ENCODE results near the gene CNTFR.
"Not testable (repeated sequence)": the region's sequence is repeated elsewhere in the genome, so short reads cannot be mapped to it uniquely, and the experiment has no call there.

Gene CNTFR, protein sequence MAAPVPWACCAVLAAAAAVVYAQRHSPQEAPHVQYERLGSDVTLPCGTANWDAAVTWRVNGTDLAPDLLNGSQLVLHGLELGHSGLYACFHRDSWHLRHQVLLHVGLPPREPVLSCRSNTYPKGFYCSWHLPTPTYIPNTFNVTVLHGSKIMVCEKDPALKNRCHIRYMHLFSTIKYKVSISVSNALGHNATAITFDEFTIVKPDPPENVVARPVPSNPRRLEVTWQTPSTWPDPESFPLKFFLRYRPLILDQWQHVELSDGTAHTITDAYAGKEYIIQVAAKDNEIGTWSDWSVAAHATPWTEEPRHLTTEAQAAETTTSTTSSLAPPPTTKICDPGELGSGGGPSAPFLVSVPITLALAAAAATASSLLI

DNA sequence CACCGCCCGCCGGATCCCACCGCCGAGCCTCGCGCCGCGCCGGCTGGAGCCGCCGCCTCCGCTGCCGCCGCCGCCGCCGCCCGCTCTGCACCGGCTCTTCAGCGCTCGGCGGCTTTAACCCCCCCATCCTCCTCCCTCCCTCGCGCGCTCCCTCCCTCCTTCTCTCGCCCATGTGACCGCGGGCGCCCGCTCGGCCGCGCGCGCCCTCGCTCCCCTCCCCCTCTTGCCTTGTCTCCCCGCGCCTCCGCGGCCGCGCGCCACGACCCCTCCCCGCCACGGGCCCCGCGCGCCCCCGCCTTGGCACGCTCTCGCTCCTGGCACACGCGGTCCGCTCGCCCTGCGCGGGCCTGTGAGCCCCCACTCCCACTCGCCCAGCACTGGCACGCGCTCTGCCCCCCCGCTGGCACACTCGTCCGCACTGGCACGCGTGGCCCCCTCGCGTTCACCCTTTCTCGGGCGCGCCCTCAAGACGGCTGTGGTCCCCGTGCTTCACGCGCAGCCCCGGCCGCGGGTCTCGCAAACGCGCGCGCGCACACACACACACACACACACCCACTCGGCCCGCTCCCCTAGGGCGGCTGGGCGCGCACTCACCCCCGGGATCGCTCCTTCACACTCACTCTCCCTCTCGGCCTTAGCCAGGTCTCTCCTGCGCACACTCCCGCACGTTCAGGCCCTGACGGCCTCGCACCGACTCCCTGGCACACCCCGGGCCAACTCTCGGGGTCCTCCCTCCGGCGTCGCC lies at the start of gene CNTFR:
TSS of gene CNTFR (minus strand) at position 89 of the 745 bp plus-strand sequence. CDS start 20,743 bp downstream, outside the sequence.
- DNase-seq (ENCODE audit: low read depth, low spot score) = no peak

DNA sequence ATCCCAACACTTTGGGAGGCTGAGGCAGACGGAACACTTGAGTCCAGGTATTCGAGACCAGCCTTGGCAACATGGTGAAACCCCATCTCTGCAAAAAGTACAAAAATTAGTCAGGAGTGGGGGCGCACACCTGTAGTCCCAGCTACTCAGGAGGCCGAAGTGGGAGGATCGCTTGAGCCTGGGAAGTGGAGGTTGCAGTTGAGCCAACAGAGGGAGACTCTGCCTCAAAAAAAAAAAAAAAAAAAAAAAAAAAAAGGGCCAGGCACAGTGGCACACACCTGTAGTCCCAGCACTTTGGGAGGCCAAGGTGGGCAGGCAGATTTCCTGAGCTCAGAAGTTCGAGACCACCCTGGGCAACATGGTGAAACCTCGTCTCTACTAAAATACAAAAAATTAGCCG lies 49.8 kb upstream of the CNTFR start:
- not testable (repeated sequence) for H3K27ac ChIP-seq; DNase-seq (ENCODE audit: low read depth, low spot score)

More for the DNA sequence above, at the start of gene CNTFR:
- no peak within 1 kb of the TSS for H3K27ac ChIP-seq

DNA sequence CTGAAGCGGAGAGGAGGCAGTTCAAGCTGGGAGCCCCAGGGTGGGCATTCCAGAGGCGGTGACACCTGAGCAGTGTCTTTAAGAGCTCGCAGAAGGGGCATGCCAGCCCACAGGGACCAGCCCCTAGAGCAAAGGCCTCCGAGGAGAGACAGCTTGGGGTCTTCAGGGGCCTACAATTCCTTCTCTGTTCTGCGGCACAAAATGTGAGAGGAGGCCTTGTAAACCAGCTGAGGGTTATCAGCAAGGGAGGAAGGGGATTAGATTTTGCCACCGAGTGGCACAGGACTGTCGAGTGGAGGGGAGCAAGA lies 48.6 kb upstream of the CNTFR start:
- no peak for DNase-seq (ENCODE audit: low read depth, low spot score)
- H3K27ac ChIP-seq = peak overlapping the region; percentile 54

DNA sequence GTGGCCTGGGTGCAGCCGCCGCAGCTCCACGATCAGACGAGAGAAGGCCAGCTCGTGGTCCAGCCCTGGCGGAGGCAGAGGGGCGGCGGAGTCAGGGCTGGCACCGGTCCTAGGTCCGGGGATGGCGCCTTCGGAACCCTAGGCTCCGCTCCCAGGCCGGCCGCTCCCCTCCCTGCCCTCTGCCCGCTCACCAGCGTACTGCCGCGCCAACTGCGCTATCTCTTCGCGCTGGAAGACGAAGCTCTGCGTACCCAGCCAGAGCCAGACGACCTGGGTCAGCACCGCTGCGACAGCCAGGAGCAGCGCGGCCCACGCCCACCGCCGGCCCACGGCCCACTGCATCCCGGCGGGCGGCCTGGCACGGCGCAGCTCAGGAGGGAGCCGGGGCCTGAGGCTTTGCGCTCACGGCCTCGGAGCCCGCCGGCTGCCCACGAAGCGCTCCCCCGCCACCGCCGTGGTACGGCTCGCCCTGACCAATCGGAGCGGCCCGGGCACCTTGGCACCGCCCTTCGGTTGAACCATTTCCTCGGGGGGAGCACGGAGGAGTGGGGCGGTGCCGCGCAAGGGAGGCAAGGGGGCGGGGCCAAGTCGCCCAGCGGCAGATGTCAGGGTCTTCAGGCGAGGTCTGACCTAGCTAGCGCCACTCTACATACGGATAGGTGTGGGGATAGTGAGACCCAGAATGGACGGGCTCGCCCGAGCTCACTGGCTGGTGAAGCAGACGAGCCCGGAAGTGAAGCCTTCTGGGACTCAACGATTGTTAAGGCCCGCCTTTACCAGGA lies 48.0 kb upstream of the CNTFR start, which contains the start of gene SIGMAR1:
TSS of gene SIGMAR1 (minus strand) at position 432 of the 782 bp plus-strand sequence. CDS start at position 342, 90 bp downstream.
- H3K27ac ChIP-seq = peak within 1 kb of the TSS; percentile 54
- no peak for DNase-seq (ENCODE audit: low read depth, low spot score)

DNA sequence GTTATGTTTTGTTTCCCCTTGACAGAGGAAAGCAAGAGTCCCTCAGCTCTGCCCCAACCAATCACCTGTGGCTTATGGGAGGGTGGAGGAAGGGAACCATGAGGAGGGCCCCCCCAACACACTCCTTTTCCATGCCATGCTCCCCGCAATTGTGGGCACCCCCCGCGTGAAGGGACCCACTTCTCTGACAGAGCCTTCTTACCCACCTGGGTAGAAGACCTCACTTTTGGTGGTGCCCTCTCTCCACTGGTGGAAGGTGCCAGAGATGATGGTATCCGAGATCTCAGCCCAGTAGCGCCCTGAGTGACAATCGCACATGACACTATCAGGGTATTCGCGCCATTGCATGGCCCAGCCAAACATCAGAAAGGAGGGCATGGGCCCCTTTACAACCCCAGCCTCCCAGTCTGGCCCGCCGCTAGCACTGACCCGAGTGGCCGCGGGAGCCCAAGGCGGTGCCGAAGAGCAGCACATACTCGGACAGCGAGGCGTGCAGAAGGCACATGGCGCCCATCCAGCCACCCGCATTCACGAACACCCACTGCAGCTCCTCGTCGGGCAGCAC lies 47.3 kb upstream of the CNTFR start:
- peak overlapping the region; percentile 54 for H3K27ac ChIP-seq
- no peak for DNase-seq (ENCODE audit: low read depth, low spot score)

DNA sequence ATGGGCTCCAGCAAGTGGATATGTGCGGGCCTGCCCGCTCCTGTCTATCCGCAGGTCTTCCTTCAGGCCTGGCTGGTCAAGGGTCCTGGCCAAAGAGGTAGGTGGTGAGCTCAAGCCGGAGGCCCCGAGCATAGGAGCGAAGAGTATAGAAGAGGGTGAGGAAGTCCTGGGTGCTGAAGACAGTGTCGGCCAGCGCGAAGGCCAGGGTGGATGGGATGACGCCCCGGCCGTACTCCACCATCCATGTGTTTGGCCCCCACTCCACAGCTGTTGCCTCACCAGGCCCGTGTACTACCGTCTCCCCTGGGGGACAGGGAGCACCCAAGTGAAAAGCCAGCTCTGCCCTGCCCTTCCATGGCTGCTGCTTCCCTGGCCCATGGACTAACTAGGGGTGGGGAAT lies 46.0 kb upstream of the CNTFR start:
- DNase-seq (ENCODE audit: low read depth, low spot score) = no peak

DNA sequence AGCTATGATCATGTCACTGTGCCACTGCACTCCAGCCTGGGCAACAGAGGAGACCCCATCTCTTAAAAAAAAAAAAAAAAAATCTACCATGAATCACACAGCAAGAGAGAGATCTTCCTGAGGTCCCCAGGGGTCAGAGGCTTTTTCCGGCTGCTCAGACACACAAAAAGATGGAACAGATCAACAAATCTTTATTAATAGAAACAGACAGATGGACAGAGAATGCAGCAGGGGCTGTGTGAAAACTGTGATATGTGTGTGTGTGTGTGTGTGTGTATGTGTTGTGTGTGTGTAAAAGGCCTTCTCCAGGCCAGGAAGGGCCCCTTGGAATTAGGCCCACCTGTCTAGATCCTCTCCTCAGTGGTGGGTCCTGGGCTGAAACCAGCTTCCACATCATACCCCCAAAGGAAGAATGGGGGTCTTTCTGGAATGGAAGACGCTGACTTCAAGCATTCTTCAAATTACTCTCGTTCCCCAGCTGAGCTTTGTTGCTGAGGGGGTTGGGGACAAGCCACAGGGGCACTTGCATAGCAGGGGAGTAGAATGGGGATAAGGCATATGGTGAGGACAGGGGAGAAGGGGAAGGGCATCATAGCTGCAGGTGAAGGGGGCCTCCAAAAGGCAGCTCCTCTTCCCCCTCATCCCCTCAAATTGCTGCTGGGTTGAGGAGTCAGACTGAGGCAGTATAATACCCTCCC lies 45.2 kb upstream of the CNTFR start:
- no peak overlapping the region for H3K27ac ChIP-seq
- DNase-seq (ENCODE audit: low read depth, low spot score) = no peak

More for the DNA sequence above, 46.0 kb upstream of the CNTFR start:
- no peak overlapping the region for H3K27ac ChIP-seq

DNA sequence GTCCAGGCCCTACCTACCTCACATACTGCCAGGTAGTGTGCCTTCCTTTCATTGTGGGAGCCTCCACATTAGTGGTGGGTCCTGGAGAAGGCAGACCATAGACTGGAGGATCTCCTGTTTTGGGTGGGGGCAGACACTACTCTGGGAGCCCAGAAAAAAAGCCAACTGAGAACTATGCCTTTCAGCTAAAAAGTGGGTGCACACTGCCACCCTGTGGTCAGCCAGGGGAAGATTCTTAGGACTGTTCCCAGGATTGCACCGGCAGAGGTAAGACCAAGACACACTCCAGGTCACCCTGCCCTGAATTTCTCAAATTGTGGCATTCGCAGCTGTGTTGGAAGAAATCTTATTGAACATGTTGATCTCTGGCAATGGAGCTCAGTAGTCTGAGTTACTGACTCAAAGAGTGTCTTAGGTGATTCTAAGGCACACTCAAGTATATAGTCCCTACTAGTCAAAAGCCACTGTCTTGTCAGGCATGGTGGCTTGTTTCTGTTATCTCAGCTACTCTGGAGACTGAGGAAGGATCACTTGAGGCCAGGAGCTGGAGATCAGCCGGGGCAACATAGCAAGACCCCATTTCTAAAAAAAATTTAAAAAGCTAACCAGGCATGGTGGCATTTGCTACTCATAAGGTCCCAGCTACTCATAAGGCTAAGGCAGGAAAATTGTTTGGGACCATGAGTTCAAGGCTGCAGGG lies 44.5 kb upstream of the CNTFR start:
- no peak for DNase-seq (ENCODE audit: low read depth, low spot score)
- no peak overlapping the region for H3K27ac ChIP-seq

DNA sequence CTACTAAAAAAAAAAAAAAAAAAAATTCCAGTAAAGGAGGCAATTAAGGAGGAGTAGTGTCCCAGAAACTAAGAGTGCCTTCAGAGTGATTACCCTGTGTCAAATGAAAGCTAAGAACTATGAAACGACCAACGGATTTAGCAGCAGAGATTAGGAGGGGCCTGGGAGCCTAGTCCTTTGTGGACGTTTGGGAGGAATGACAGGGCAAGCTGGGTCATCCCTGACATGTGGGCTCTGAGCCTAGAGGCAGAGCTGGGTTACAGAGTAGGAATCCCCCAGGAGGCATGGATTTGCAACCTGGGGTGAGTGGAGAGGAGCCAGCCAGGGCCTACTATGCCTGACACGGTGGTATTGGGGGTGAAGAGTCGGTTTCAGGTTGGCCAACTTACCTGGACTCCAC lies 43.6 kb upstream of the CNTFR start:
- no peak for DNase-seq (ENCODE audit: low read depth, low spot score)

DNA sequence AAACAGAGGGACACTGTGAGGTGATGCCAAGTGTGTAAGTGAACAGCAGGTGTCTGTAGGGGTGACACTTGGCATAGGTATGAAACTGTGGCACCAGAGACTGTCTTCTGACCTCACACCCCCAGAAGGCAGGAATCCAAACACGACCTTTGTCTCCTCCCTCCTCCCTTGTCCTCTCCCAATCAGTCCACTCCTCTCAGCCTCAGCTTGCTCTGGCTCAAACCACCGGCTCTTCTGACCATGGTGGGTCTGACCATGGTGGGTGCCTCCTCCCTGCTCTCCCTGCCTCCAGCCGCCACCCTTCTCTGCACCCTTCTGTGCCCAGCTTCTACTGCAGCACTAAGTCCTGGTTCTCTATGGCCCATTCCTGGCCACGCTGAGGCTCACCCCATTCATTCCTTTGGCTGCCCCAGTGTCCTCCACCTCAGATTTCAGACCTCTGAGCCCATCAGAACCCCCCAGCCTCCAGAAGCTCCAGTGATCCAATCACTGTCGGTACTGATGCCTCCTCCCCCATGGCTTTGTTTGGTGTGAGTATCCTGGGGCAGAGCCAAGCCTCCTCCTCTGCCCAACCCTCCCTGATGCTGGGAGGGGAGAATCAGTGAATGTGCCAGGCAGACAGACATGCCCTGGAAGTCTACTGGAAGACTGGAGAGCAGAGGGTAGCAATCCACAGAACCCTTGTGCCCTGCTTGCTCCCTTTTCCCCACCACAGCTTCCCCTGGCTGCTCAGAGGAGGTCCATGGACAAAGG lies 41.1 kb upstream of the CNTFR start:
- H3K27ac ChIP-seq = no peak overlapping the region
- no peak for DNase-seq (ENCODE audit: low read depth, low spot score)

More for the DNA sequence above, 43.6 kb upstream of the CNTFR start:
- H3K27ac ChIP-seq = no peak overlapping the region

DNA sequence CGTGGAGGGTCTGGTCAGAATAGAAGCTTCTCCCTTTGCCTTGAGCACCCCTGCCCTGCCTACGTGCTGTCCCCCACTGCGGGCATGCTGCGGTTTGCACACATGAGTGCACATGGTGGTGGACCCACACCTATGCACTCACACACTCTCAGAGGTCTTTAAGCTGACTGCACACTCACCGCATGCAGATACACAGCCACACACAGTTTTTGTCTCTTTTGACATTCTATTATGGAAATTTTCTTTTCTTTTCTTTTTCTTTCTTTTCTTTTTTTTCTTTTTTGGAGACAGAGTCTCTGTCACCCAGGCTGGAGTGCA lies 39.9 kb upstream of the CNTFR start:
- no peak overlapping the region for H3K27ac ChIP-seq
- no peak for DNase-seq (ENCODE audit: low read depth, low spot score)

DNA sequence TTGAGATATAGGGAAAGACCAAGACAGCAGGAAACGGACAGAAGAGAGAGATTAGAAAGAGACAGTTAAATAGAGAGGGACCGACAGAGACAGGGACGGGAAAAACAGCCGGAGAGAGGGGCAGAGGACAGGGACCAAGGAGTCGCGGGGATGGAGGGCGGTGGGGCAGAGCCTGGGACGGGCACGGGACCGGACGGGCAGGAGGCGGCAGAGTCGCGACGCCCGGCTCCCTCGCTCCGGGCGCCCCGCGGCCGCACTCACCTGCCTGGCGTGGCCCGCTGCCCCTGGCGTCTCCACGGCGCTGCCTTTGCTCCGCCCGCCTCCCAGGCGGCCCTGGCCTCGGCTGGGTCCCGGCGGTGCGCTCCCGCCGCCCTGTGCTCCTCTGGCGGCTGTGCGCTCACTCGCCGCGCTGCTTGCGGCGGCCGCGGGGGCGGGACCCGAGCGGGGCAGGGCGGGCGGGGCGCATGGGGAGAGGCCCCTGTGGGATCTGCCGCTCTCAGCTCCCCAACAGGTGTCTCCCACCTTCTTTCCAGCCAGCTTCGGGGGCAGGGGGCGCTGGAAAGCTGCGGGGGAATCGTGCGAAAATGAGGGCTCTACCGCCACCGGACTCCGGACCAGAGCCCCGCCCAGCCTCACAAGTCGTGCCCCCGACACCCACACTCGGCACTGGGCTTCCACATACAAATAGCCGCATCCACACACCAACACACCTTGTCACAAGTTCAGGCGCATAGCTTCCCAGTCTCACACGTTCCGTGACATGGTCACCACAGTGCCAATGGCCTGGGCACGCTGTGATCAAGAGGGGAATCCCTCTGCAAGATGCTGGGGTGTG lies 39.3 kb upstream of the CNTFR start, which contains the start of gene ARID3C:
TSS of gene ARID3C (minus strand) at position 411 of the 835 bp plus-strand sequence. CDS start 1,052 bp downstream, outside the sequence.
- no peak for DNase-seq (ENCODE audit: low read depth, low spot score)
- H3K27ac ChIP-seq = no peak within 1 kb of the TSS

DNA sequence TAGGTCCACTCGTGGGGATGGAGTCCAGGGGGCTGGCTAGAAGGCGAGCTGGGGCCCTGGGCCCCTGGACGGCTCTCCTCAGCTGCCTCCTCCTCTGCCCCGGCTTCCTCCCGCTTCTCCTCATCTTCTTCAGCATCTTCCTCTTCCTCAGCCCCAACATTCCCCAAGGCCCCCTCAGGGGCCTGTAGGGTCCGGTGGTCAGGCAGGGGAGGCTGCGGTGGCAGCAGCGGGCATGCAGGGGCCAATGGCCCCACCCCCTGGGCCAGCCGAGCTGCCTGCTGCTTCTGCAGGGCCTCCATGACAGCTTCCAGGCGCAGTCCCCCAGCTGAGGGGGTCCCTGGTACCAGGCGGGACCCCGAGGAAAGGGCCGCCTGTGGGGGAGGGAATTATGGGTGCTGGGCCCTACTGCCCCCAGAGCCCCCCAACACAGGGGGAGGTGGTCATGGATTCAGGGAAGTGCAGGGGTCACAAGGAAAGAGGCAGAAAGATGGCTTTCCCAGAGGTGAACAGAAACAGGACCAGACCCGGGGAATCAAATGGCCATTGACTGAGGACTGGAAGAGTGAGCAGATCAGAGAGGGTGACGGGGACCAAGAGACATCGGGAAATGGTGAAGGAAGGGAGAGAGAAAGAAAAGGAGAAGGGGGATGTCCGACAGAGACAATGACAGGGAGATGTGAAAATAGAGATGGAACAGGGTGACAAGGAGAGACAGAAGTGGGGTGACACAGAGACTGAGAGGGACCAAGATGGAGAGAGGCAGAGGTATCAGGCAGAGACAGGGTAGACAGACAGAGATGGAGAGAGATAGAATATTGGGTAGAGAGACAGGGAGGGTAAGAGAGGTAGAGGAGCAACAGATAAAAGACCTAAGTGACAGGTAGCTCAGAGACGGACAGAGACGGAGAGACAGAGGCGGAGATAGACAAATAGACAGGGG lies 38.5 kb upstream of the CNTFR start:
- DNase-seq (ENCODE audit: low read depth, low spot score) = no peak

DNA sequence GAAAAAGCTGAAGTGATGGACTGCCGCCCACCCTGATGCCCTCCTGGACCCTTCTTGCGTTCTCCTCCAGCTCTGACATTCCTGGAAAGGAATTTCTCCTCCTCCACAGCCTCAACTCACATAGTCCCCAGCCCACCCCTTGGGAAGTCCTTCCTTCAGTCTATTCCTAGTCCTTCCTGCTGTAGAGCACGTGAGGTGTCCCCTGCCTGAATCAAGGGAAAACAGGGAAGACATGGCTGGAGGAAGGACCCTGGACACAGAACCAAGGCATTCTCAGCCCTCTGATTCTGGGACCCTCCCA lies 35.6 kb upstream of the CNTFR start:
- no peak for DNase-seq (ENCODE audit: low read depth, low spot score)
- no peak overlapping the region for H3K27ac ChIP-seq

More for the DNA sequence above, 38.5 kb upstream of the CNTFR start:
- no peak overlapping the region for H3K27ac ChIP-seq

DNA sequence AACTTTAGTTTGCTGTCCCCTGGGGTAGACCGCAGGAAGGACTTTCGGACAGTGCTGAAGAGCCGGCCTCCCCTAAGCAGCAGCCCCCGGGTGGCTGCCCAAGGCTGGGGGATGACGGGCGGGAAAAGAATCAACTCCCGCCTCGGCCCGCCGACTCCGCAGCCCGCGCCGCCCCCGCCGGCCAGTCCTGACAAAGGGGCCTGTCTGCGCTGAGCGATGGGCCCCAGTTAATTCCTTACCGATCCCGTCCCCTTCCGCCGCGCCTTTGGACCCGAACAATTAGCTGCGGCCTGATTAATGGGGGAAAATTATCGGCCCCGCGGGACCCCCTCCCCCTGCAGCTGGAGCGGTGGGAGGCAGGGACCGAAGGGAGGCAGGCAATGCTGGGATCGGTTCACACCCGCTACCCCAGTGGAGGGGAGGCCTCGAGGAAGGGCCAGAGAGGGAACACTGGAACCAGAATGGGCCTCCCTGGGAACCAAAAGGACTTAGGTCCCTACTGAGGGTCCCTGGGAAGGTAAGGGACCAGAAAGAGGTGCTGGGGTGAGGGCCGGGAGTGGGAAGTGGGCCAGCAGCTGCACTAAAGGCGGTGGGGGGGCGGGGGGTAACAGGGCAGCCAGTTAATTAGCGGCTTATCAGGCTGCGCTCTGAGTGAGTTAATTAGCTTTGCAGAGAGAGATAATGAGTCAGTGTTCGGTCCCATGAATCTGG lies 35.1 kb upstream of the CNTFR start:
- no peak overlapping the region for H3K27ac ChIP-seq

More for the DNA sequence above, 35.1 kb upstream of the CNTFR start:
- DNase-seq (ENCODE audit: low read depth, low spot score) = no peak

Data from epithelial cell of prostate (primary cell).